Breast epithelium (tissue), 3 donors: ENCODE data around the gene OSMR.

Source experiments
- CTCF ChIP-seq, 3 donors: fragments of 450-650 bp; IDR thresholded peaks; one replicate each; pipeline ENCODE4 v1.5.1; 2016 to 2017; ENCODE audit warnings: antibody characterized with exemption in 3 of 3, mild to moderate bottlenecking in 3 of 3, moderate library complexity in 3 of 3
- POLR2A ChIP-seq: fragments of 450-650 bp; IDR thresholded peaks from one replicate; pipeline ENCODE4 v1.6.1; 2016; ENCODE audit warnings: antibody characterized with exemption, mild to moderate bottlenecking, moderate library complexity

GRCh38 chr5:38867416-38867815 is 21.6 kb downstream of the OSMR start:
- TF ChIP-seq CTCF (IDR thresholded peaks at IDR 0.05) (no peak), POLR2A (no peak)
